Measurements from ENCODE around the gene CHPF2.

DNA sequence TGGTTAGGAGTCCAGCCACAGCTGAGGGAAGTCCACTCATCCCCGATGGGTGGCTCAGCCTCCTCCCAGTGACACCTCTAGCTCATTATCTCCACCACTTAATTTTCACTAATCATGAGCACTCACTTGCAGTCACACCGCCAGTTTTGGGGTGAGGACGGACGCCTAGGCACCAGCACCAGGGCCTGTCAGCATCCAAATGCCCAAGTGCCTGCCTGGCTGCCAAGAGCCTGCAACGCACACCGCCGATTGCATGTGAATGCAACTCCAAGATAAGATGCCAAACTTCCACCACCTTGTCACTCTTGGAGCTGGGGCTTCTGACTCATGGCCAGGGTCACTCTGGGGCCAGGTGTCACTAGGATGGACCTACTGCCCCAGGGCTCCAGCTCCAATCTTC lies 40.6 kb downstream of the CHPF2 start:
- TF ChIP-seq, protein P1, sequence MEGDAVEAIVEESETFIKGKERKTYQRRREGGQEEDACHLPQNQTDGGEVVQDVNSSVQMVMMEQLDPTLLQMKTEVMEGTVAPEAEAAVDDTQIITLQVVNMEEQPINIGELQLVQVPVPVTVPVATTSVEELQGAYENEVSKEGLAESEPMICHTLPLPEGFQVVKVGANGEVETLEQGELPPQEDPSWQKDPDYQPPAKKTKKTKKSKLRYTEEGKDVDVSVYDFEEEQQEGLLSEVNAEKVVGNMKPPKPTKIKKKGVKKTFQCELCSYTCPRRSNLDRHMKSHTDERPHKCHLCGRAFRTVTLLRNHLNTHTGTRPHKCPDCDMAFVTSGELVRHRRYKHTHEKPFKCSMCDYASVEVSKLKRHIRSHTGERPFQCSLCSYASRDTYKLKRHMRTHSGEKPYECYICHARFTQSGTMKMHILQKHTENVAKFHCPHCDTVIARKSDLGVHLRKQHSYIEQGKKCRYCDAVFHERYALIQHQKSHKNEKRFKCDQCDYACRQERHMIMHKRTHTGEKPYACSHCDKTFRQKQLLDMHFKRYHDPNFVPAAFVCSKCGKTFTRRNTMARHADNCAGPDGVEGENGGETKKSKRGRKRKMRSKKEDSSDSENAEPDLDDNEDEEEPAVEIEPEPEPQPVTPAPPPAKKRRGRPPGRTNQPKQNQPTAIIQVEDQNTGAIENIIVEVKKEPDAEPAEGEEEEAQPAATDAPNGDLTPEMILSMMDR (IDR thresholded peaks at IDR 0.05): no peak
- no peak for TF ChIP-seq POLR2AphosphoS5 (IDR thresholded peaks at IDR 0.05)
